ENCODE measurements around the gene LHFPL6.

LHFPL6 gene

GRCh38 chr13:39506559-39507390, 96.2 kb downstream of the LHFPL6 start:
- DNase-seq: no peak

GRCh38 chr13:39505151-39505550, 97.8 kb downstream of the LHFPL6 start:
- no peak for DNase-seq

- no peak for DNase-seq
Observed at GRCh38 chr13:39503048-39503447, 99.9 kb downstream of the LHFPL6 start.

- DNase-seq: no peak
Observed at GRCh38 chr13:39501702-39502324, 101.2 kb downstream of the LHFPL6 start.

- no peak for DNase-seq
Observed at GRCh38 chr13:39499604-39500003, 103.4 kb downstream of the LHFPL6 start.

GRCh38 chr13:39498471-39499114, 104.4 kb downstream of the LHFPL6 start:
- DNase-seq: no peak

- no peak for DNase-seq
Observed at GRCh38 chr13:39496506-39496905, 106.5 kb downstream of the LHFPL6 start.

- no peak for DNase-seq
Observed at GRCh38 chr13:39494633-39495032, 108.4 kb downstream of the LHFPL6 start.

- DNase-seq: no peak
Observed at GRCh38 chr13:39494006-39494405, 109.0 kb downstream of the LHFPL6 start.

GRCh38 chr13:39490136-39490535, 112.9 kb downstream of the LHFPL6 start:
- DNase-seq: no peak

- peak; percentile 9 for DNase-seq
Observed at GRCh38 chr13:39486758-39487157, 116.2 kb downstream of the LHFPL6 start.

- DNase-seq: no peak
Observed at GRCh38 chr13:39485314-39485700, 117.7 kb downstream of the LHFPL6 start.

- DNase-seq: no peak
Observed at GRCh38 chr13:39484506-39485313, 118.3 kb downstream of the LHFPL6 start.

- no peak for DNase-seq
Observed at GRCh38 chr13:39483326-39483725, 119.7 kb downstream of the LHFPL6 start.

GRCh38 chr13:39481491-39481890, 121.5 kb downstream of the LHFPL6 start:
- DNase-seq: no peak

GRCh38 chr13:39474600-39474999, 128.4 kb downstream of the LHFPL6 start:
- no peak for DNase-seq

GRCh38 chr13:39469676-39470075, 133.3 kb downstream of the LHFPL6 start:
- no peak for DNase-seq

- no peak for DNase-seq
Observed at GRCh38 chr13:39468306-39468705, 134.7 kb downstream of the LHFPL6 start.

GRCh38 chr13:39463611-39464010, 139.4 kb downstream of the LHFPL6 start:
- DNase-seq: peak; percentile 23

GRCh38 chr13:39462906-39463305, 140.1 kb downstream of the LHFPL6 start:
- DNase-seq: no peak

GRCh38 chr13:39462428-39462827, 140.6 kb downstream of the LHFPL6 start:
- DNase-seq: no peak

GRCh38 chr13:39461685-39462266, 141.2 kb downstream of the LHFPL6 start:
- no peak for DNase-seq

- no peak for DNase-seq
Observed at GRCh38 chr13:39457274-39457673, 145.7 kb downstream of the LHFPL6 start.
